ENCODE data around the gene TJP2. TPM values are rescaled to one million over a fixed set of nuclear protein-coding genes. Genes with fewer than 3 reads are reported as not detected.

Gene TJP2
- total and polyA plus RNA-seq, 10 of the 15 experiments (the other 5 are each of a cell fraction or from before 2014, with no cell fraction given) = 6.4 to 59.9 (median 29.7) TPM

GRCh38 chr9:69222970-69223369, 48.9 kb downstream of the TJP2 start (continued):
- TF ChIP-seq ZNF592 (IDR thresholded peaks at IDR 0.05) (no peak), ZBED1 (IDR thresholded peaks at IDR 0.05; ENCODE audit: borderline replicate concordance) (no peak), ZNF274 (IDR thresholded peaks at IDR 0.05; ENCODE audit: insufficient read depth, insufficient read length) (no peak), NRF1 (conservative IDR thresholded peaks at IDR 0.05; ENCODE audit: low read depth, low read length) (no peak)

- Histone ChIP-seq H2AFZ (ENCODE audit: control insufficient read depth, low read depth, low read length) (no peak overlapping the region), H3K9ac (ENCODE audit: control insufficient read depth, insufficient read depth, low read length) (no peak overlapping the region), H3K4me1 (ENCODE audit: control insufficient read depth, insufficient read depth, low read length) (no peaks in the 10 kb centered on the region), H3K27ac (ENCODE audit: control insufficient read depth, insufficient read depth) (no peak overlapping the region), H3K4me3 (no peak overlapping the region), H3K36me3 (ENCODE audit: control insufficient read depth in 2 of 2, insufficient read depth in 2 of 2, low read length in 1 of 2) (peaks cover 11 to 13% of the 10 kb centered on the region in 2 experiments), H4K20me1 (ENCODE audit: control insufficient read depth, insufficient read depth) (no peaks in the 10 kb centered on the region), H3K27me3 (replicated peaks in 1 of 2; ENCODE audit: control insufficient read depth in 2 of 2, insufficient read depth in 2 of 2, low read length in 1 of 2) (no peaks in the 10 kb centered on the region), H3K79me2 (ENCODE audit: control insufficient read depth, insufficient read depth, low read length) (no peaks in the 10 kb centered on the region), H3K9me3 (replicated peaks; ENCODE audit: control insufficient read depth, insufficient read depth, low read length) (no peaks in the 10 kb centered on the region), H3K4me2 (ENCODE audit: control insufficient read depth, insufficient read depth) (no peak overlapping the region)
- FAIRE-seq = no peak
- BruUV-seq (replicated peaks) = no TSS peak
- intact Hi-C loops (cut with micrococcal nuclease; ENCODE audit: unreplicated experiment) = no loop called here
- ChIA-PET RAD21 (ENCODE audit: unreplicated experiment) (interaction anchor here (1.9 kb wide), 1 partner anchor 170 kb away, joined by 5 read pairs; no protein-coding TSS in a partner anchor), POLR2A (no interaction called here), CTCF (interaction anchor here (0.8 to 2.1 kb wide), 9 partner anchors 9 to 174 kb away, joined by 3 to 8 read pairs (median 3); no protein-coding TSS in a partner anchor), SMC1A (ENCODE audit: uncharacterized antibody, unreplicated experiment) (interaction anchor here (0.6 to 1.1 kb wide), 2 partner anchors 14 to 20 kb away, joined by 3 read pairs; no protein-coding TSS in a partner anchor)
- 69% methylated on average over 2 of the region's 2 CpGs for WGBS (ENCODE audit: insufficient coverage, insufficient replicate concordance, low lambda C conversion rate, missing lambda C conversion rate)
- peak; percentile 68 for ATAC-seq
- in situ Hi-C loops (cut with MboI) = no loop called here
- TF ChIP-seq CTCF (IDR thresholded peaks at IDR 0.05 in 2 of 3, conservative IDR thresholded peaks at IDR 0.05 in 1 of 3; ENCODE audit: control insufficient read depth in 2 of 3, extremely low read depth in 1 of 3, insufficient read depth in 1 of 3, low read depth in 3 of 3, low read length in 3 of 3) (peak; percentile 33 to 58 (median 58)), NR2F1 (conservative IDR thresholded peaks at IDR 0.05) (no peak)
- no peak for DNase-seq (ENCODE audit: low read depth, low spot score)
Measured at GRCh38 chr9:69223605-69224004, 49.5 kb downstream of the TJP2 start.

Data from GM12878 (cell line).